ENCODE measurements around the gene GATA2.

GATA2 gene

GRCh38 chr3:128454310-128454618, 38.7 kb downstream of the GATA2 start:
- DNase-seq (ENCODE audit: low read depth in 1 of 2, low spot score in 1 of 2): no peak
- TF ChIP-seq POLR2AphosphoS5 (IDR thresholded peaks at IDR 0.05; ENCODE audit: low read depth) (no peak), REST (IDR thresholded peaks at IDR 0.05; ENCODE audit: insufficient replicate concordance, low read depth) (no peak), CTCF (IDR thresholded peaks at IDR 0.05; ENCODE audit: insufficient read depth, low read length) (no peak), SPI1 (IDR thresholded peaks at IDR 0.05; ENCODE audit: borderline replicate concordance, low read depth) (no peak), GABPA (IDR thresholded peaks at IDR 0.05; ENCODE audit: low read depth) (no peak)
- Histone ChIP-seq H3K27me3 (ENCODE audit: insufficient read depth, poor library complexity, severe bottlenecking) (peaks cover 44% of the 10 kb centered on the region), H3K27ac (replicated peaks) (no peak overlapping the region), H3K4me3 (replicated peaks; ENCODE audit: insufficient read depth, low read length) (no peak overlapping the region)

GRCh38 chr3:128453501-128454309, 39.3 kb downstream of the GATA2 start:
- peak in 1 of 2 experiments; percentile 44 for DNase-seq (ENCODE audit: low read depth in 1 of 2, low spot score in 1 of 2)
- H3K4me3 ChIP-seq (replicated peaks; ENCODE audit: insufficient read depth, low read length): no peak overlapping the region
- peaks cover 46% of the 10 kb centered on the region for H3K27me3 ChIP-seq (ENCODE audit: insufficient read depth, poor library complexity, severe bottlenecking)
- no peak overlapping the region for H3K27ac ChIP-seq (replicated peaks)
- TF ChIP-seq GABPA (IDR thresholded peaks at IDR 0.05; ENCODE audit: low read depth) (no peak), CTCF (IDR thresholded peaks at IDR 0.05; ENCODE audit: insufficient read depth, low read length) (no peak)

- no peak overlapping the region for H3K27ac ChIP-seq (replicated peaks)
- TF ChIP-seq SPI1 (IDR thresholded peaks at IDR 0.05; ENCODE audit: borderline replicate concordance, low read depth): no peak
- DNase-seq (ENCODE audit: low read depth in 1 of 2, low spot score in 1 of 2): no peak
- no peak overlapping the region for H3K4me3 ChIP-seq (replicated peaks; ENCODE audit: insufficient read depth, low read length)
- H3K27me3 ChIP-seq (ENCODE audit: insufficient read depth, poor library complexity, severe bottlenecking): peaks cover 46% of the 10 kb centered on the region
Measured at GRCh38 chr3:128452678-128453275, 40.2 kb downstream of the GATA2 start.

- DNase-seq (ENCODE audit: low read depth in 1 of 2, low spot score in 1 of 2): no peak
- Histone ChIP-seq H3K27me3 (ENCODE audit: insufficient read depth, poor library complexity, severe bottlenecking) (peaks cover 42% of the 10 kb centered on the region), H3K27ac (replicated peaks) (no peak overlapping the region)
Measured at GRCh38 chr3:128452120-128452519, 40.9 kb downstream of the GATA2 start.

More at GRCh38 chr3:128452120-128452519, 40.9 kb downstream of the GATA2 start:
- H3K4me3 ChIP-seq (replicated peaks; ENCODE audit: insufficient read depth, low read length): no peak overlapping the region
- TF ChIP-seq REST (IDR thresholded peaks at IDR 0.05; ENCODE audit: insufficient replicate concordance, low read depth) (no peak), CTCF (IDR thresholded peaks at IDR 0.05; ENCODE audit: insufficient read depth, low read length) (no peak), POLR2AphosphoS5 (IDR thresholded peaks at IDR 0.05; ENCODE audit: low read depth) (no peak), GABPA (IDR thresholded peaks at IDR 0.05; ENCODE audit: low read depth) (no peak), SPI1 (IDR thresholded peaks at IDR 0.05; ENCODE audit: borderline replicate concordance, low read depth) (no peak)
